NT2/D1 (cell line): Measurements from ENCODE around the gene ACSBG1.
A peak's percentile ranks its signal among the peaks of the same experiment; 100 is the strongest.

ENCODE experiments used
- DNase-seq: peaks from one replicate; pipeline ENCODE4 v3.0.0-alpha.2; 2011; ENCODE audit warnings: low read depth, low spot score
- H3K27me3 ChIP-seq: 2 replicates; pipeline ENCODE4 v1.6.0; 2011; ENCODE audit warnings: mild to moderate bottlenecking; ENCODE audit not compliant: insufficient read length, insufficient read depth
- H3K36me3 ChIP-seq: 2 replicates; pipeline ENCODE4 v1.6.1; 2011; ENCODE audit warnings: mild to moderate bottlenecking, low read length, mixed read lengths; ENCODE audit not compliant: insufficient read depth, insufficient read length
- H3K4me1 ChIP-seq: 2 replicates; pipeline ENCODE4 v1.5.1; 2011; ENCODE audit not compliant: insufficient read depth, insufficient read length
- H3K4me3 ChIP-seq: 2 replicates; pipeline ENCODE4 v1.5.1; 2011; ENCODE audit warnings: low read depth; ENCODE audit not compliant: insufficient read length
- H3K9ac ChIP-seq: 2 replicates; pipeline ENCODE4 v1.6.0; 2011; ENCODE audit warnings: low read depth; ENCODE audit not compliant: insufficient read length
- H3K9me3 ChIP-seq: 2 replicates; pipeline ENCODE4 v1.5.1; 2011; ENCODE audit warnings: mild to moderate bottlenecking, low read length; ENCODE audit not compliant: insufficient read depth
- SUZ12 ChIP-seq: IDR thresholded peaks from 2 replicates; pipeline ENCODE4 v1.6.1; 2011; ENCODE audit not compliant: insufficient read length, insufficient read depth; ENCODE audit errors: extremely low read depth
- YY1 ChIP-seq: IDR thresholded peaks from 2 replicates; pipeline ENCODE4 v1.6.1; 2011; ENCODE audit not compliant: insufficient read length, insufficient read depth
- ZNF274 ChIP-seq: IDR thresholded peaks from 2 replicates; pipeline ENCODE4 v1.6.1; 2011; ENCODE audit warnings: mild to moderate bottlenecking, low read depth, low read length

The ACSBG1 gene

GRCh38 chr15:78131295-78132061 lies 102.9 kb downstream of the ACSBG1 start, which contains the start of gene CIB2:
TSS of gene CIB2 (minus strand) at chr15:78131445. CDS start at chr15:78131215, 230 bp downstream.
- H3K9me3 ChIP-seq: no peaks in the 10 kb centered on the region
- no peak for TF ChIP-seq YY1

GRCh38 chr15:78130466-78131294 lies 103.7 kb downstream of the ACSBG1 start:
- Histone ChIP-seq H3K4me3 (peak overlapping the region; percentile 86), H3K9me3 (no peaks in the 10 kb centered on the region), H3K9ac (peak overlapping the region; percentile 65), H3K4me1 (peaks cover 18% of the 10 kb centered on the region), H3K27me3 (no peaks in the 10 kb centered on the region), H3K36me3 (no peaks in the 10 kb centered on the region)
- no peak for DNase-seq
- TF ChIP-seq YY1: no peak
- no peak for TF ChIP-seq SUZ12
- no peak for TF ChIP-seq ZNF274

More at GRCh38 chr15:78131295-78132061, 102.9 kb downstream of the ACSBG1 start, which contains the start of gene CIB2:
- peak within 1 kb of the TSS; percentile 86 for H3K4me3 ChIP-seq
- peaks cover 18% of the 10 kb centered on the region for H3K4me1 ChIP-seq
- no peaks in the 10 kb centered on the region for H3K36me3 ChIP-seq
- DNase-seq: peak; percentile 75
- H3K27me3 ChIP-seq: no peaks in the 10 kb centered on the region
- H3K9ac ChIP-seq: peak within 1 kb of the TSS; percentile 96

- no peaks in the 10 kb centered on the region for H3K27me3 ChIP-seq
- H3K4me1 ChIP-seq: peaks cover 18% of the 10 kb centered on the region
- H3K4me3 ChIP-seq: no peak overlapping the region
- TF ChIP-seq SUZ12 (no peak), ZNF274 (no peak), YY1 (no peak)
- no peak for DNase-seq
- H3K9me3 ChIP-seq: no peaks in the 10 kb centered on the region
- peak overlapping the region; percentile 65 for H3K9ac ChIP-seq
- no peaks in the 10 kb centered on the region for H3K36me3 ChIP-seq
Observed at GRCh38 chr15:78129751-78130287, 104.5 kb downstream of the ACSBG1 start.

GRCh38 chr15:78129077-78129750 lies 105.2 kb downstream of the ACSBG1 start:
- Histone ChIP-seq H3K9ac (peak overlapping the region; percentile 7), H3K9me3 (no peaks in the 10 kb centered on the region), H3K4me3 (no peak overlapping the region), H3K27me3 (no peaks in the 10 kb centered on the region), H3K36me3 (no peaks in the 10 kb centered on the region), H3K4me1 (peaks cover 18% of the 10 kb centered on the region)
- DNase-seq: no peak
- TF ChIP-seq YY1: no peak
- no peak for TF ChIP-seq ZNF274
- no peak for TF ChIP-seq SUZ12

GRCh38 chr15:78127882-78128281 lies 106.5 kb downstream of the ACSBG1 start:
- Histone ChIP-seq H3K36me3 (no peaks in the 10 kb centered on the region), H3K27me3 (no peaks in the 10 kb centered on the region), H3K9ac (no peak overlapping the region), H3K9me3 (no peaks in the 10 kb centered on the region), H3K4me3 (no peak overlapping the region), H3K4me1 (peaks cover 18% of the 10 kb centered on the region)
- DNase-seq: no peak
- TF ChIP-seq SUZ12 (no peak), YY1 (no peak), ZNF274 (no peak)

- no peak overlapping the region for H3K4me3 ChIP-seq
- no peaks in the 10 kb centered on the region for H3K9me3 ChIP-seq
- H3K9ac ChIP-seq: no peak overlapping the region
- peaks cover 8% of the 10 kb centered on the region for H3K36me3 ChIP-seq
- peaks cover 23% of the 10 kb centered on the region for H3K4me1 ChIP-seq
- H3K27me3 ChIP-seq: no peaks in the 10 kb centered on the region
- TF ChIP-seq SUZ12 (no peak), YY1 (no peak), ZNF274 (no peak)
- no peak for DNase-seq
Observed at GRCh38 chr15:78125267-78125666, 109.1 kb downstream of the ACSBG1 start.

GRCh38 chr15:78120523-78120922 lies 113.8 kb downstream of the ACSBG1 start:
- DNase-seq: no peak
- H3K4me1 ChIP-seq: peaks cover 7% of the 10 kb centered on the region
- H3K27me3 ChIP-seq: no peaks in the 10 kb centered on the region
- no peaks in the 10 kb centered on the region for H3K9me3 ChIP-seq
- peaks cover 8% of the 10 kb centered on the region for H3K36me3 ChIP-seq
- no peak overlapping the region for H3K9ac ChIP-seq
- TF ChIP-seq YY1: no peak
- no peak for TF ChIP-seq ZNF274
- no peak for TF ChIP-seq SUZ12
- no peak overlapping the region for H3K4me3 ChIP-seq
